G401 (cell line): ENCODE data around the gene CCDC141. TPM values are rescaled to one million over a fixed set of nuclear protein-coding genes. Genes with fewer than 3 reads are reported as not detected.
"Not testable (repeated sequence)": the region's sequence is repeated elsewhere in the genome, so short reads cannot be mapped to it uniquely, and the experiment has no call there.

Experiments used
- DNase-seq: peaks from one replicate; pipeline ENCODE4 v3.0.0-alpha.2; 2015; ENCODE audit warnings: low spot score
- in situ Hi-C: cut with HindIII; loops from 2 replicates; pipeline ENCODE4 v1.10.0; 2016; ENCODE audit warnings: low sequenced_read_pairs, mixed read lengths
- total RNA-seq: library from RNA; depleted of rRNA; stranded (reverse); fragments of >200 nt; shearing (Covaris generic); gene quantifications from 2 replicates; pipeline ENCODE4 v1.2.3, GENCODE V29; 2014

Gene CCDC141
- total RNA-seq, 1 experiment from 2014 or later = 0.20 TPM

GRCh38 chr2:179049203-179049545 lies 763 bp downstream of the CCDC141 start:
- DNase-seq = no peak
- in situ Hi-C loops = no loop called here

GRCh38 chr2:179048099-179048498 lies 1.8 kb downstream of the CCDC141 start:
- DNase-seq = no peak
- in situ Hi-C loops = no loop called here

- in situ Hi-C loops, DNase-seq: not testable (repeated sequence)
Measured at GRCh38 chr2:179045602-179046001, 4.3 kb downstream of the CCDC141 start.

- DNase-seq = no peak
- in situ Hi-C loops = no loop called here
Measured at GRCh38 chr2:179044500-179044899, 5.4 kb downstream of the CCDC141 start.

- DNase-seq = no peak
- in situ Hi-C loops = no loop called here
Measured at GRCh38 chr2:179037807-179038206, 12.1 kb downstream of the CCDC141 start.

GRCh38 chr2:179036353-179036905 lies 13.5 kb downstream of the CCDC141 start:
- in situ Hi-C loops = no loop called here
- no peak for DNase-seq

- no peak for DNase-seq
- in situ Hi-C loops = no loop called here
Measured at GRCh38 chr2:179031731-179032408, 18.1 kb downstream of the CCDC141 start.

- DNase-seq = no peak
- in situ Hi-C loops = no loop called here
Measured at GRCh38 chr2:179024445-179024844, 25.5 kb downstream of the CCDC141 start.

GRCh38 chr2:179022685-179023084 lies 27.3 kb downstream of the CCDC141 start:
- in situ Hi-C loops = no loop called here
- DNase-seq = no peak

- in situ Hi-C loops = no loop called here
- DNase-seq = no peak
Measured at GRCh38 chr2:179021258-179021657, 28.7 kb downstream of the CCDC141 start.

- in situ Hi-C loops = no loop called here
- DNase-seq = no peak
Measured at GRCh38 chr2:179020156-179020750, 29.7 kb downstream of the CCDC141 start.

- in situ Hi-C loops = no loop called here
- DNase-seq = no peak
Measured at GRCh38 chr2:179019260-179019659, 30.7 kb downstream of the CCDC141 start.

- in situ Hi-C loops = no loop called here
- DNase-seq = no peak
Measured at GRCh38 chr2:179017773-179018357, 32.1 kb downstream of the CCDC141 start.

GRCh38 chr2:179014189-179014588 lies 35.7 kb downstream of the CCDC141 start:
- DNase-seq, in situ Hi-C loops: not testable (repeated sequence)

GRCh38 chr2:179005976-179006375 lies 44.0 kb downstream of the CCDC141 start:
- in situ Hi-C loops = no loop called here

GRCh38 chr2:178999476-178999875 lies 50.5 kb downstream of the CCDC141 start:
- in situ Hi-C loops = no loop called here

More at GRCh38 chr2:179005976-179006375, 44.0 kb downstream of the CCDC141 start:
- DNase-seq = no peak

GRCh38 chr2:178998539-178998938 lies 51.4 kb downstream of the CCDC141 start:
- no peak for DNase-seq
- in situ Hi-C loops = no loop called here

More at GRCh38 chr2:178999476-178999875, 50.5 kb downstream of the CCDC141 start:
- DNase-seq = no peak

- in situ Hi-C loops = no loop called here
- no peak for DNase-seq
Measured at GRCh38 chr2:178997477-178997876, 52.5 kb downstream of the CCDC141 start.

GRCh38 chr2:178997067-178997466 lies 52.9 kb downstream of the CCDC141 start:
- in situ Hi-C loops = no loop called here
- no peak for DNase-seq

- DNase-seq = no peak
Measured at GRCh38 chr2:178994264-178994663, 55.7 kb downstream of the CCDC141 start.

More at GRCh38 chr2:178994264-178994663, 55.7 kb downstream of the CCDC141 start:
- in situ Hi-C loops = no loop called here
